Mesenchymal stem cell (in vitro differentiated cells and primary cell): Measurements from ENCODE around the gene PRKACA.

ENCODE experiments used
- DNase-seq: peaks from one replicate; pipeline ENCODE4 v3.0.0-alpha.2; 2013
- H2AFZ ChIP-seq: one replicate; pipeline ENCODE4 v1.6.1; 2013; ENCODE audit warnings: low read depth, mild to moderate bottlenecking, control low read depth, inconsistent platforms, low read length, moderate library complexity
- H2AK5ac ChIP-seq: 2 replicates; pipeline ENCODE4 v1.6.1; 2013; ENCODE audit warnings: low read length, moderate library complexity, mild to moderate bottlenecking, inconsistent platforms; ENCODE audit not compliant: severe bottlenecking
- H2BK120ac ChIP-seq: one replicate; pipeline ENCODE4 v1.6.1; 2013; ENCODE audit warnings: low read depth, mild to moderate bottlenecking, inconsistent platforms, low read length, moderate library complexity
- H2BK12ac ChIP-seq, 2 experiments: one replicate each; pipeline ENCODE4 v1.6.1; 2013; ENCODE audit warnings: inconsistent platforms in 2 of 2, low read length in 2 of 2, mild to moderate bottlenecking in 2 of 2, moderate library complexity in 2 of 2, control low read depth in 1 of 2
- H2BK15ac ChIP-seq: one replicate; pipeline ENCODE4 v1.6.1; 2013; ENCODE audit warnings: mild to moderate bottlenecking, low read depth, inconsistent platforms; ENCODE audit not compliant: poor library complexity, severe bottlenecking
- H2BK5ac ChIP-seq: 2 replicates; pipeline ENCODE4 v1.6.1; 2013; ENCODE audit warnings: low read depth, mild to moderate bottlenecking, low read length, control low read depth, inconsistent platforms; ENCODE audit not compliant: poor library complexity, severe bottlenecking
- H3K14ac ChIP-seq, 2 experiments: one replicate each; pipeline ENCODE4 v1.6.1; 2013; ENCODE audit warnings: inconsistent platforms in 2 of 2, low read length in 2 of 2, control low read depth in 1 of 2, mild to moderate bottlenecking in 1 of 2, moderate library complexity in 1 of 2
- H3K18ac ChIP-seq, 2 experiments: one replicate each; pipeline ENCODE4 v1.6.1; 2013; ENCODE audit warnings: inconsistent platforms in 2 of 2, low read length in 2 of 2, control low read depth in 1 of 2, low read depth in 1 of 2, mild to moderate bottlenecking in 1 of 2
- H3K23ac ChIP-seq, 2 experiments: one replicate each; pipeline ENCODE4 v1.6.1; 2013; ENCODE audit warnings: inconsistent platforms in 2 of 2, low read length in 2 of 2, mild to moderate bottlenecking in 2 of 2, moderate library complexity in 2 of 2, control low read depth in 1 of 2
- H3K27ac ChIP-seq: 2 replicates; pipeline ENCODE4 v1.5.1; 2013; ENCODE audit warnings: mild to moderate bottlenecking, moderate library complexity, low read length, control low read depth, inconsistent platforms; ENCODE audit not compliant: poor library complexity, severe bottlenecking
- H3K27me3 ChIP-seq, 2 experiments: 2 replicates each; pipeline versions ENCODE4 v1.6.1 to v1.7.0; 2013; ENCODE audit warnings: low read length in 2 of 2, mild to moderate bottlenecking in 2 of 2, moderate library complexity in 2 of 2, control low read depth in 1 of 2, inconsistent platforms in 1 of 2; ENCODE audit not compliant: control insufficient read depth in 1 of 2, insufficient read depth in 1 of 2
- H3K36me3 ChIP-seq, 2 experiments: 2 replicates each; pipeline versions ENCODE4 v1.6.1 to v1.7.0; 2013; ENCODE audit warnings: low read length in 2 of 2, control low read depth in 1 of 2, inconsistent platforms in 1 of 2, low read depth in 1 of 2, mild to moderate bottlenecking in 1 of 2; ENCODE audit not compliant: insufficient read depth in 2 of 2, control insufficient read depth in 1 of 2
- H3K4ac ChIP-seq, 2 experiments: one replicate each; pipeline ENCODE4 v1.6.1; 2013; ENCODE audit warnings: inconsistent platforms in 2 of 2, low read length in 2 of 2, mild to moderate bottlenecking in 2 of 2, moderate library complexity in 2 of 2, control low read depth in 1 of 2, low read depth in 1 of 2
- H3K4me1 ChIP-seq: 2 replicates; pipeline ENCODE4 v1.6.1; 2013; ENCODE audit warnings: low read depth, low read length, control low read depth; ENCODE audit not compliant: control insufficient read depth, insufficient read depth
- H3K4me2 ChIP-seq: 2 replicates; pipeline ENCODE4 v1.6.1; 2013; ENCODE audit warnings: low read length, mild to moderate bottlenecking, inconsistent platforms; ENCODE audit not compliant: poor library complexity, severe bottlenecking
- H3K4me3 ChIP-seq, 2 experiments: 2 replicates each; pipeline versions ENCODE4 v1.5.1 to v1.7.0; 2013; ENCODE audit warnings: low read length in 2 of 2, mild to moderate bottlenecking in 2 of 2, control low read depth in 1 of 2, low read depth in 1 of 2; ENCODE audit not compliant: insufficient read depth in 1 of 2
- H3K79me1 ChIP-seq: replicated peaks from 2 replicates; pipeline ENCODE4 v1.6.1; 2013; ENCODE audit warnings: mild to moderate bottlenecking, control low read depth, low read length, inconsistent platforms; ENCODE audit not compliant: poor library complexity, severe bottlenecking
- H3K9ac ChIP-seq: 2 replicates; pipeline ENCODE4 v1.7.0; 2013; ENCODE audit warnings: mild to moderate bottlenecking, low read length, moderate library complexity
- H3K9me3 ChIP-seq: 2 replicates; pipeline ENCODE4 v1.7.0; 2013; ENCODE audit warnings: mild to moderate bottlenecking, low read length; ENCODE audit not compliant: control insufficient read depth
- H4K8ac ChIP-seq: one replicate; pipeline ENCODE4 v1.6.1; 2013; ENCODE audit warnings: inconsistent platforms, mild to moderate bottlenecking, low read length, moderate library complexity
- H4K91ac ChIP-seq: one replicate; pipeline ENCODE4 v1.6.1; 2013; ENCODE audit warnings: mild to moderate bottlenecking, low read length, inconsistent platforms
- WGBS: methylation state at CpG from one replicate; pipeline ENCODE4 v1.1.7; 2013; ENCODE audit warnings: mixed read lengths; 5-methylcytosine and 5-hydroxymethylcytosine counted together

Gene PRKACA

GRCh38 chr19:14091081-14091812 lies 26.3 kb downstream of the PRKACA start:
- under 1% methylated on average over 47 of the region's 72 CpGs for WGBS
- Histone ChIP-seq H4K91ac (peak overlapping the region; percentile 57), H3K9me3 (peaks cover 8% of the 10 kb centered on the region), H3K4ac (peak overlapping the region; percentile 12 to 87), H3K4me3 (peak overlapping the region; percentile 88 to 89), H2BK5ac (no peak overlapping the region), H3K23ac (peak overlapping the region in 1 of 2 experiments; percentile 96), H2BK12ac (peak overlapping the region; percentile 18 to 66), H3K9ac (peak overlapping the region; percentile 90), H4K8ac (peak overlapping the region; percentile 84), H2AFZ (no peak overlapping the region), H3K27me3 (no peaks in the 10 kb centered on the region), H3K4me1 (peaks cover 13% of the 10 kb centered on the region), H3K79me1 (peaks cover 8% of the 10 kb centered on the region), H3K27ac (peak overlapping the region; percentile 13), H3K18ac (peak overlapping the region; percentile 80 to 91), H3K36me3 (peaks cover 16 to 32% of the 10 kb centered on the region in 2 experiments), H2BK120ac (peak overlapping the region; percentile 71), H2AK5ac (no peak overlapping the region), H3K14ac (peak overlapping the region in 1 of 2 experiments; percentile 51), H3K4me2 (peak overlapping the region; percentile 56), H2BK15ac (peak overlapping the region; percentile 52)
- peak; percentile 77 for DNase-seq

- Histone ChIP-seq H2BK12ac (peak within 1 kb of the TSS; percentile 18 to 66), H3K4me1 (peaks cover 13% of the 10 kb centered on the region), H4K91ac (peak within 1 kb of the TSS; percentile 57), H2BK15ac (peak within 1 kb of the TSS; percentile 52), H2AFZ (no peak within 1 kb of the TSS), H2BK5ac (no peak within 1 kb of the TSS), H3K18ac (peak within 1 kb of the TSS; percentile 80 to 91), H3K79me1 (peaks cover 8% of the 10 kb centered on the region), H3K27me3 (no peaks in the 10 kb centered on the region), H3K4me3 (peak within 1 kb of the TSS; percentile 88 to 89), H3K27ac (peak within 1 kb of the TSS; percentile 58), H3K4me2 (peak within 1 kb of the TSS; percentile 77), H3K14ac (peak within 1 kb of the TSS in 1 of 2 experiments; percentile 68), H3K9me3 (peaks cover 8% of the 10 kb centered on the region), H3K4ac (peak within 1 kb of the TSS; percentile 12 to 87), H2BK120ac (peak within 1 kb of the TSS; percentile 71), H4K8ac (peak within 1 kb of the TSS; percentile 84), H3K23ac (peak within 1 kb of the TSS in 1 of 2 experiments; percentile 96), H3K36me3 (peaks cover 16 to 28% of the 10 kb centered on the region in 2 experiments), H3K9ac (peak within 1 kb of the TSS; percentile 90), H2AK5ac (no peak within 1 kb of the TSS)
- DNase-seq, result peak; percentile 91
- WGBS, result no CpG with 5 or more reads among the region's 65 CpGs
These were observed 27.0 kb downstream of the PRKACA start, which contains the start of gene SAMD1 for GRCh38 chr19:14090509-14091080. Gene SAMD1, minus strand, starts transcription at chr19:14090751.

GRCh38 chr19:14089662-14090508 lies 27.7 kb downstream of the PRKACA start:
- Histone ChIP-seq H3K23ac (no peak overlapping the region), H3K36me3 (peaks cover 16 to 26% of the 10 kb centered on the region in 2 experiments), H2BK5ac (no peak overlapping the region), H3K18ac (peak overlapping the region; percentile 75 to 86), H3K4me3 (peak overlapping the region; percentile 73 to 75), H3K9ac (peak overlapping the region; percentile 62), H2AFZ (no peak overlapping the region), H4K91ac (no peak overlapping the region), H3K4me2 (peak overlapping the region; percentile 77), H3K27me3 (no peaks in the 10 kb centered on the region), H2BK12ac (no peak overlapping the region), H2BK15ac (no peak overlapping the region), H3K14ac (peak overlapping the region in 1 of 2 experiments; percentile 68), H3K79me1 (peaks cover 8% of the 10 kb centered on the region), H3K4me1 (peaks cover 13% of the 10 kb centered on the region), H3K4ac (no peak overlapping the region), H3K27ac (no peak overlapping the region), H2AK5ac (no peak overlapping the region), H3K9me3 (peaks cover 8% of the 10 kb centered on the region), H4K8ac (no peak overlapping the region), H2BK120ac (peak overlapping the region; percentile 61)
- under 1% methylated on average over 49 of the region's 142 CpGs for WGBS
- peak; percentile 74 for DNase-seq
